GM12891 (cell line): ENCODE data around the gene ANKH.

Source experiments
- PAX5 ChIP-seq: IDR thresholded peaks from 2 replicates; pipeline ENCODE4 v1.6.1; 2011; ENCODE audit warnings: low read length, moderate library complexity, mild to moderate bottlenecking; ENCODE audit not compliant: insufficient read depth, severe bottlenecking
- POLR2A ChIP-seq: IDR thresholded peaks from 2 replicates; pipeline ENCODE4 v1.6.1; 2011; ENCODE audit warnings: low read depth, low read length, control low read depth
- POLR2AphosphoS5 ChIP-seq: IDR thresholded peaks from 2 replicates; pipeline ENCODE4 v1.6.1; 2011; ENCODE audit warnings: low read depth, low read length, control low read depth
- POU2F2 ChIP-seq: IDR thresholded peaks from 2 replicates; pipeline ENCODE4 v1.6.1; 2011; ENCODE audit warnings: low read depth, mild to moderate bottlenecking, control low read depth, low read length, moderate library complexity
- SPI1 ChIP-seq: IDR thresholded peaks from 2 replicates; pipeline ENCODE4 v1.6.1; 2011; ENCODE audit warnings: low read depth, low read length, control low read depth
- TAF1 ChIP-seq: IDR thresholded peaks from 2 replicates; pipeline ENCODE4 v1.6.1; 2011; ENCODE audit warnings: low read depth, low read length, control low read depth

DNA sequence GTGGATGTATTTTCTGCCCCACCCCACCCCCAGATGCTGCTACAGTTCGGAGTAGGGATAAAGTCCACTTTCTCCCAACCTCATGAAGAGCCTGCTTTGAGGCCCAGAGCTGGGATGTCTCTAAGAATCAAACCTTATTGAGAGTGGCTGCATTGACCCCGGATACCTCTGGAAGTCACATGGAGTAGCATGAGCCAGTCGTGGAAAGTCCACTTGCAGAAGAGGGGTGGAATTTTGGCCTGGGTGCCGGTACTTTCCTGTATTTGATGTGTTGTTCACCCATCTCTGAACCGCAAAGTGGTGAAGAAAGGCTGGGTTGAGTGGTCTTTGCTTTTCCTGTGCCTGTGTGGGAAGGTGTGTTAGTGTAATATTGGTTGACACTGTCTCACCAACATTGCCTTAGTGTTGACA lies 203.4 kb downstream of the ANKH start:
- TF ChIP-seq POLR2A (no peak), TAF1 (no peak), POLR2AphosphoS5 (no peak), SPI1 (no peak), PAX5 (no peak), POU2F2 (no peak; the same call in 1 of the 2 replicates)
